OCI-LY3 (cell line): ENCODE results near the gene THUMPD2.

ENCODE experiments used
- H2AFZ ChIP-seq: fragments of 200-600, 300-600 bp; shearing (Covaris generic); 2 replicates; pipeline ENCODE4 v1.6.0; 2014; ENCODE audit warnings: antibody characterized with exemption, low read depth, low read length
- H3K27ac ChIP-seq: fragments of 200-600, 300-600 bp; sonication (generic); 2 replicates; pipeline ENCODE4 v1.5.1; 2014; ENCODE audit warnings: mild to moderate bottlenecking, low read length, moderate library complexity, mixed read lengths
- H3K27me3 ChIP-seq: fragments of 200-600, 300-600 bp; sonication (generic); 2 replicates; pipeline ENCODE4 v1.6.1; 2014; ENCODE audit warnings: low read depth, low read length, mixed read lengths
- H3K36me3 ChIP-seq: fragments of 200-600, 300-600 bp; sonication (generic); replicated peaks from 2 replicates; pipeline ENCODE3; 2014; ENCODE audit warnings: low read depth, low read length, mixed read lengths
- H3K4me1 ChIP-seq: fragments of 300-600, 200-600 bp; sonication (generic); 2 replicates; pipeline ENCODE4 v1.6.1; 2014; ENCODE audit warnings: low read length, mixed read lengths
- H3K4me2 ChIP-seq: fragments of 200-600, 300-600 bp; sonication (generic); 2 replicates; pipeline ENCODE4 v1.6.1; 2014; ENCODE audit warnings: low read length, mixed read lengths
- H3K4me3 ChIP-seq: fragments of 300-600, 200-600 bp; sonication (generic); 2 replicates; pipeline ENCODE4 v1.5.1; 2014; ENCODE audit warnings: antibody characterized with exemption, mild to moderate bottlenecking, low read length, moderate library complexity
- H3K79me2 ChIP-seq: fragments of 300-600, 200-600 bp; shearing (Covaris generic); 2 replicates; pipeline ENCODE4 v1.6.1; 2014; ENCODE audit warnings: mild to moderate bottlenecking, low read length, mixed read lengths
- H3K9ac ChIP-seq: fragments of 300-600, 200-600 bp; shearing (Covaris generic); 2 replicates; pipeline ENCODE4 v1.6.0; 2014; ENCODE audit warnings: mild to moderate bottlenecking, low read length, moderate library complexity
- H3K9me3 ChIP-seq: fragments of 200-600, 300-600 bp; shearing (Covaris generic); 2 replicates; pipeline ENCODE4 v1.6.1; 2014; ENCODE audit warnings: low read length, mixed read lengths; ENCODE audit not compliant: insufficient read depth
- H4K20me1 ChIP-seq: fragments of 200-600, 300-600 bp; sonication (generic); 2 replicates; pipeline ENCODE4 v1.6.1; 2016; ENCODE audit warnings: low read length, mixed read lengths; ENCODE audit not compliant: insufficient read depth
- EZH2phosphoT487 ChIP-seq: fragments of 200-600 bp; shearing (Covaris generic); IDR thresholded peaks from 2 replicates; pipeline ENCODE4 v1.6.1; 2018; ENCODE audit warnings: antibody characterized with exemption, mixed run types, low read depth
- TF ChIP-seq, protein P1 (sequence below): fragments of 200-600, 300-600 bp; sonication (generic); IDR thresholded peaks from 2 replicates; pipeline ENCODE4 v1.5.1; 2014; ENCODE audit warnings: antibody characterized with exemption, low read length, low read depth

The THUMPD2 gene

GRCh38 chr2:39787950-39788349 is 8.9 kb upstream of the THUMPD2 start:
- no peak overlapping the region for H3K4me3 ChIP-seq
- H3K9me3 ChIP-seq = no peaks in the 10 kb centered on the region
- no peaks in the 10 kb centered on the region for H4K20me1 ChIP-seq
- H3K36me3 ChIP-seq = no peaks in the 10 kb centered on the region
- H3K27me3 ChIP-seq = no peaks in the 10 kb centered on the region
- H3K27ac ChIP-seq = no peak overlapping the region
- H2AFZ ChIP-seq = no peak overlapping the region
- H3K4me2 ChIP-seq = no peak overlapping the region
- H3K9ac ChIP-seq = no peak overlapping the region
- TF ChIP-seq, protein P1, sequence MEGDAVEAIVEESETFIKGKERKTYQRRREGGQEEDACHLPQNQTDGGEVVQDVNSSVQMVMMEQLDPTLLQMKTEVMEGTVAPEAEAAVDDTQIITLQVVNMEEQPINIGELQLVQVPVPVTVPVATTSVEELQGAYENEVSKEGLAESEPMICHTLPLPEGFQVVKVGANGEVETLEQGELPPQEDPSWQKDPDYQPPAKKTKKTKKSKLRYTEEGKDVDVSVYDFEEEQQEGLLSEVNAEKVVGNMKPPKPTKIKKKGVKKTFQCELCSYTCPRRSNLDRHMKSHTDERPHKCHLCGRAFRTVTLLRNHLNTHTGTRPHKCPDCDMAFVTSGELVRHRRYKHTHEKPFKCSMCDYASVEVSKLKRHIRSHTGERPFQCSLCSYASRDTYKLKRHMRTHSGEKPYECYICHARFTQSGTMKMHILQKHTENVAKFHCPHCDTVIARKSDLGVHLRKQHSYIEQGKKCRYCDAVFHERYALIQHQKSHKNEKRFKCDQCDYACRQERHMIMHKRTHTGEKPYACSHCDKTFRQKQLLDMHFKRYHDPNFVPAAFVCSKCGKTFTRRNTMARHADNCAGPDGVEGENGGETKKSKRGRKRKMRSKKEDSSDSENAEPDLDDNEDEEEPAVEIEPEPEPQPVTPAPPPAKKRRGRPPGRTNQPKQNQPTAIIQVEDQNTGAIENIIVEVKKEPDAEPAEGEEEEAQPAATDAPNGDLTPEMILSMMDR = no peak
- TF ChIP-seq EZH2phosphoT487 = no peak
- no peaks in the 10 kb centered on the region for H3K4me1 ChIP-seq
- no peaks in the 10 kb centered on the region for H3K79me2 ChIP-seq

GRCh38 chr2:39786761-39787522 is 7.9 kb upstream of the THUMPD2 start:
- H3K27me3 ChIP-seq = no peaks in the 10 kb centered on the region
- H3K4me3 ChIP-seq = no peak overlapping the region
- no peak for TF ChIP-seq EZH2phosphoT487
- TF ChIP-seq, protein P1 = no peak
- no peak overlapping the region for H2AFZ ChIP-seq
- H3K79me2 ChIP-seq = no peaks in the 10 kb centered on the region
- no peaks in the 10 kb centered on the region for H3K9me3 ChIP-seq
- H3K27ac ChIP-seq = no peak overlapping the region
- no peaks in the 10 kb centered on the region for H4K20me1 ChIP-seq
- H3K36me3 ChIP-seq = no peaks in the 10 kb centered on the region
- H3K4me2 ChIP-seq = no peak overlapping the region
- no peak overlapping the region for H3K9ac ChIP-seq
- no peaks in the 10 kb centered on the region for H3K4me1 ChIP-seq

- H2AFZ ChIP-seq = no peak overlapping the region
- peaks cover under 1% of the 10 kb centered on the region for H3K36me3 ChIP-seq
- no peak overlapping the region for H3K4me2 ChIP-seq
- H3K9me3 ChIP-seq = no peaks in the 10 kb centered on the region
- peaks cover 15% of the 10 kb centered on the region for H3K79me2 ChIP-seq
- H3K27me3 ChIP-seq = no peaks in the 10 kb centered on the region
- H4K20me1 ChIP-seq = no peaks in the 10 kb centered on the region
- no peak overlapping the region for H3K4me3 ChIP-seq
- H3K27ac ChIP-seq = no peak overlapping the region
- H3K4me1 ChIP-seq = peaks cover 13% of the 10 kb centered on the region
- no peak for TF ChIP-seq EZH2phosphoT487
- TF ChIP-seq, protein P1 = no peak
- no peak overlapping the region for H3K9ac ChIP-seq
Observed at GRCh38 chr2:39782591-39782990, 3.5 kb upstream of the THUMPD2 start.

GRCh38 chr2:39781697-39782096 is 2.6 kb upstream of the THUMPD2 start:
- H3K4me2 ChIP-seq = no peak overlapping the region
- peaks cover 21% of the 10 kb centered on the region for H3K4me1 ChIP-seq
- no peak overlapping the region for H2AFZ ChIP-seq

More at GRCh38 chr2:39781697-39782096, 2.6 kb upstream of the THUMPD2 start:
- TF ChIP-seq, protein P1 = no peak
- no peak for TF ChIP-seq EZH2phosphoT487
- peaks cover 10% of the 10 kb centered on the region for H3K36me3 ChIP-seq
- H4K20me1 ChIP-seq = no peaks in the 10 kb centered on the region
- H3K79me2 ChIP-seq = peaks cover 23% of the 10 kb centered on the region
- H3K9me3 ChIP-seq = no peaks in the 10 kb centered on the region
- H3K9ac ChIP-seq = no peak overlapping the region
- H3K27ac ChIP-seq = no peak overlapping the region
- no peak overlapping the region for H3K4me3 ChIP-seq
- no peaks in the 10 kb centered on the region for H3K27me3 ChIP-seq
